Fibroblast of gingiva (primary cell): ENCODE measurements around the gene NOD1.

Source experiments
- DNase-seq: peaks from one replicate; pipeline ENCODE4 v3.0.0-alpha.2; 2011; ENCODE audit warnings: low read depth

NOD1 gene

DNA sequence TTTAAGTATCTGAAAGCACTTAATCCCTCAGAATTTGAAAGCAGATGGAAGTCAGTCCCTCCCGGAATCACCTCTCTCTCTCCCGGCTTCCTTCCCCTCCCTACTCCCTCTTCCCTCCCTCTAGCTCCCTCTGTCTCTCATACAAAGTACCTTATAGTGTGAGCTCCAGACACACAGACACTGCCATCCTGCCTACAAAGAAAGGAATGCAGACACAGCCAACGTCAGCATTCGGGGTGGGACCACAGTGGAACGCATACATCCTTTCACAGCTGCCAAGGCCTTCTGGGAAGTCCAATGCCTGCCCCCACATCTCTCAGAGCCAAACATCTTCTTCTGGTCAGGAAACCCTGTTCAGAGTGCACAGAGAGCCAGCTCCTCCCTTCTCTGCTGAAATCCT is 9.3 kb downstream of the NOD1 start:
- peak; percentile 100 for DNase-seq

GRCh38 chr7:30468791-30469190 is 9.8 kb downstream of the NOD1 start:
- DNase-seq: peak; percentile 91

DNA sequence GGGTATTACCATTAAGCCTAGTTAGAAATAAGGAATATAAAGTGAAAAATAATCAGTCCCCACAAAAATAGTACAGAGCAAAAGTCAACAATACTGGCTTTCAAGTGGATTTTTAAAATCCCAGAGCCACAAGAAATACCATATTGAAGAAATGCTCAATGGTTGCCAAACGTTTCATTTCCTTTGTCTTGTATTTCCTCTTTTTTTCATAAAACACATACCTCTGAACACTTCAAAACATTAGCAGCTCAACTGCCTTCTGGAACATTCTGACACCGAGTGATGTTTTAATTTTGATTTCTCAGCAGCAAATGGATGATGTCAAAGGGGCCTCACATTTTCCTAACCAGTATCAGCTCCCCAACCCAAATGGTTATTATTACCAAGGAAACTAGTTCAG is 10.5 kb downstream of the NOD1 start:
- DNase-seq: no peak

- no peak for DNase-seq
Observed at GRCh38 chr7:30467271-30467670, 11.3 kb downstream of the NOD1 start.

- DNase-seq: no peak
Observed at GRCh38 chr7:30466266-30466665, 12.3 kb downstream of the NOD1 start.

DNA sequence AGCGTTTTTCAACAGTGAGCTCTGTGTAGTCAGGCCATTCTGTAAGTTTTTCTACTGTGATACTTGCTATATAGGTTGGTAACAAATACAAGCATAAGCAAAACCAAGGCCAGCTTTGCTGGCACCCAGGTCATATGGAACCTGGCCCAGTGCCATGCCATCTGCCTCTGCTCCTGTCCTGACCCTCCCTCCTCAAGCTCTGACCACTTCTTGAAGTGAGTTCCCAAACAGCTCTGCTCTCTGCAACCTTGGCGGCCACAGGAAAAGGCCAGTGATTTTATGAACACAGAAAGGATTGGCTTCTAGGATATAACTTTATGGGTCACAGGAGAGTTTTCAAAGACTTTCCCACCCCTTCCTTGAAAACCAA is 12.8 kb downstream of the NOD1 start:
- DNase-seq: no peak

GRCh38 chr7:30465046-30465810 is 13.4 kb downstream of the NOD1 start:
- peak; percentile 88 for DNase-seq

GRCh38 chr7:30464231-30464671 is 14.3 kb downstream of the NOD1 start:
- DNase-seq: no peak

DNA sequence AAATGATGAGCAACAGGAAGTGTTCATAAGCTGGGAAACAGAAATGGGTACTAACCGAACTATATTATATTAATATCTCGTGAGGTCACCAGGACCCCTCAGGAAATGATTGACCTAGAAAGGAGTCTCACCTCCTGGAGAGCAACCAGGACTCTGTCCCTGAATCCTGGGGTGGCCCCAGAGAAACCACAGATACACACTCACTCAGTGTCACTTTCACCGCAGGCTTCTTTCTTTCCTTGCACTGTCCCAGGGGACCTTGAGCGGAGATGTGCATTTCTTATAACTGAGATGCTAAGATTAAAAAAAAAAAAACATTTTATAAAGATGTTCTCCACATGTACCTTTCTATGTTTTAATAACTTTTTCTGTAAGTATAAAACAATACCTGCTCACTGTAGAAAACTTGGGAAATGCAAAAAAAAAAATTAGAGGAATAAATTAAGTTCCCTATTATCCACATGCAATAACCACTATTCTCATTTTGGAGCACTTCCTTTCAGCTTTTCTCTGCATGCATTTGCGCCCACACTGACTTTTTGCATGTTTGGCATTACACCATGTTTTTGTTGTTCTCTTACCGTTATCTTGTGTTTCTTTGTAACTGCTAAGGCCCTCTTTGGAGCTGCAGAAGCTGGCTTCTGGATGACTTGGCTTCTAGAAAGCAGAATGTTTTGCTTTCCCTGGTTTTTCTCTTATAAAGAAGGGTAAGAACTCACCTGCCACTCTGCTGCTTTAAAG is 15.0 kb downstream of the NOD1 start:
- DNase-seq: no peak

DNA sequence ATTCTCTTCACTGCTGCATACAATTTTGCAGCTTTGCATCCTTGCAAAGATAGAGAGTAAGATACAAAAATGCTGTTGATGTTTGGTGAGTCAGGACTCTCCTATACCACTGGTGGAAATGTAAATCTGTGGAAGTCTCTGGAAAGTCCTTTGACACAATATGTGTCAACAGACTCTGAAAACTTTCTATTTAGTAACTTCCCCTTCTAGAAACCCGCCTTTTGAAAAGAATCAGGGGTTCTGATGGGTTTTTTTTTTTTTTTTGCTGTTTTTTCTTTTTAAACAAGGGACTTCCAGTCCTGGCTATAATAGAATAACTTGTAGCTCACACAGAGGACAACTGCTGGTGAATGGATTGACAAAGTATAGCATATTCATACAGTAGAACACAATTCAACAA is 16.4 kb downstream of the NOD1 start:
- no peak for DNase-seq

GRCh38 chr7:30460246-30460633 is 18.3 kb downstream of the NOD1 start:
- no peak for DNase-seq

- DNase-seq: peak; percentile 96
Observed at GRCh38 chr7:30459591-30460245, 18.9 kb downstream of the NOD1 start.

GRCh38 chr7:30458311-30458710 is 20.3 kb downstream of the NOD1 start:
- DNase-seq: peak; percentile 78

DNA sequence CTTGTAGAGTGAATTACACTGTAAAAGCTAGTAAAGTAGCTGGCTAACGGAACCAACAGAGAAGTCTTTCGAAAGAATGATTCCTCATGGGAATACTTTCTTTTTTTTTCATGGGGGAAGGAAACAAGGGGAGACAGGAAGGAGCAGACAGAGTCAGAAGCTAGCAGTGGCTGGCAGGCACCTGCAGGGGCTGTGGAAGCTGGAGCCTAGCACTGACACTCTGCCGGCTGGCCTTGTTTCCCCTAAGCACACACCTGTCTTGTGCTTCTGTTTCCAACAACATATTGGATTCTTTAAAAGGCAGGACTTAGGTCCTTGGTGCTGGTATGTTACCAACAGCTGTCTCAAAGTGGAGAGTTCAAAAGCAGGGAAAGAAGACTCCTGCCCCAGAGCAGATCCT is 24.7 kb downstream of the NOD1 start:
- DNase-seq: peak; percentile 47

- DNase-seq: no peak
Observed at GRCh38 chr7:30453016-30453415, 25.6 kb downstream of the NOD1 start.

DNA sequence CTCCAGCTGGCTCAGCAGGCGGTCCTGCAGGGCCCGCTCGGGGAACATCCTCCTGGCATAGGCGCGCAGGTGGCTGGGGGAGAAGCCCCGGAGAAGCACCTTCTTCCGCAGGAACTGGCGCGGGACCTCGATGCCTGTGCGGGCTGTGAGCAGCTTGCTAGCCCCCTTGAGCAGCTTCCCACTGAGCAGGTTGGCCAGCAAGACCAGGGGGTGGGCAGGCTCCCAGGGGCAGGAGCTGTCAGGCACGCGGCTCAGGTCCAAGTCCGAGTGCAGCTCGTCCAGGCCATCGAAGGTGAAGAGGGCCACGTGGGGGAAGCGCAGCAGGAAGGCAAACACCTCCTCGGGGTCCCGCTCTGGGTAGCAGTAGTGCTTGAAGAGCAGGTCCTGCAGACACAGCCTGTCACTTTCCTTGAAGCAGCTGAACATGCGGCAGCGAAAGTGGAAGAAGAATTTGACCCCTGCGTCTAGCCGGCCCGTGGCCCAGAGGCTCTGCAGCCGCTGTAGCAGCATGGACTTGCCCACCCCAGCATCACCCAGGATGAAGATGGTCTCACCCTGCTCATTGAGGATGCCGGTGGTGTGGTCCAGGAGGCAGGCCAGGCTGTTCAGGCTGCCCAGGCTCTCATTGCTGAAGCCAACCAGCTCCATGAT is 26.2 kb downstream of the NOD1 start:
- DNase-seq: no peak

GRCh38 chr7:30451539-30452279 is 26.9 kb downstream of the NOD1 start:
- no peak for DNase-seq

GRCh38 chr7:30450983-30451497 is 27.5 kb downstream of the NOD1 start:
- no peak for DNase-seq

- DNase-seq: no peak
Observed at GRCh38 chr7:30450240-30450982, 28.2 kb downstream of the NOD1 start.

- DNase-seq: no peak
Observed at GRCh38 chr7:30448461-30449189, 30.0 kb downstream of the NOD1 start.
